Kidney (tissue), 14 donors: Measurements from ENCODE around the gene GNGT2. TPM values are rescaled to one million over a fixed set of nuclear protein-coding genes. Genes with fewer than 3 reads are reported as not detected.

Experiments used
- DNase-seq, 5 donors: peaks; one replicate each; pipeline ENCODE4 v3.0.0-alpha.2; 2013 to 2020
- FAIRE-seq: peaks from 2 replicates; lab custom pipeline; 2012; peaks lifted over from hg19 to GRCh38; lab: Jason Lieb, UNC
- H3K27ac ChIP-seq, 2 donors: one replicate each; pipeline ENCODE4 v1.7.0; 2013; ENCODE audit warnings: low read depth in 2 of 2, low read length in 2 of 2, inconsistent platforms in 1 of 2
- H3K27me3 ChIP-seq: one replicate; pipeline ENCODE4 v1.7.1; 2013; ENCODE audit warnings: low read length, inconsistent platforms; ENCODE audit not compliant: control insufficient read depth, insufficient read depth
- H3K36me3 ChIP-seq, 3 donors: one replicate each; pipeline versions ENCODE4 v1.7.0 to v1.7.1; 2013; ENCODE audit warnings: low read length in 3 of 3, control low read depth in 1 of 3, inconsistent platforms in 1 of 3; ENCODE audit not compliant: insufficient read depth in 3 of 3, control insufficient read depth in 2 of 3
- H3K4me1 ChIP-seq, 3 donors: one replicate each; pipeline versions ENCODE4 v1.7.0 to v1.7.1; 2013; ENCODE audit warnings: low read length in 3 of 3, inconsistent platforms in 1 of 3, low read depth in 1 of 3; ENCODE audit not compliant: control insufficient read depth in 2 of 3, insufficient read depth in 2 of 3
- H3K4me3 ChIP-seq, 3 donors: one replicate each; pipeline versions ENCODE4 v1.7.0 to v1.8.1; 2013; ENCODE audit warnings: low read length in 3 of 3, control low read depth in 1 of 3, inconsistent platforms in 1 of 3
- H3K9ac ChIP-seq, 3 donors: one replicate each; pipeline versions ENCODE4 v1.7.0 to v1.7.1; 2013; ENCODE audit warnings: low read length in 3 of 3, control low read depth in 1 of 3, inconsistent platforms in 1 of 3
- H3K9me3 ChIP-seq, 3 donors: one replicate each; pipeline versions ENCODE4 v1.7.0 to v1.7.1; 2013; ENCODE audit warnings: low read length in 3 of 3, control low read depth in 1 of 3, inconsistent platforms in 1 of 3; ENCODE audit not compliant: control insufficient read depth in 2 of 3, insufficient read depth in 1 of 3
- CTCF ChIP-seq: IDR thresholded peaks from 3 replicates; pipeline ENCODE4 v1.5.1; 2012; ENCODE audit warnings: mild to moderate bottlenecking, moderate library complexity, borderline replicate concordance; ENCODE audit not compliant: insufficient read depth; ENCODE audit errors: extremely low read depth
- intact Hi-C: fragments of 100-400 bp; cut with DNase I; formaldehyde crosslinking; loops from one replicate; pipeline ENCODE4 v1.11.1; 2022
- polyA plus RNA-seq: library from polyadenylated mRNA; stranded (reverse); fragments of 350-450 nt; fragmentation: Illumina TruSeq; extraction: RNeasy Lipid Tissue Mini Kit (QIAGEN cat#74804); gene quantifications from one replicate; pipeline ENCODE4 v1.2.3, GENCODE V29; 2014; ENCODE audit warnings: low read depth, low replicate concordance; ENCODE audit not compliant: insufficient read depth
- total RNA-seq: library from RNA; stranded (reverse); fragmentation: NEBNext Ultra II Directional; extraction: Animal tissue kit (Norgen Biotek cat#: 25700); gene quantifications from one replicate; pipeline ENCODE4 v1.2.1, GENCODE V29; 2021
- donor health status: control.
- donor health status: control.
- donor health status: control.
- donor health status: control.
- donor health status: control.
- donor health status: DM: yes; HTN: yes; CAD: no.
- donor health status: Normal renal cell carcinoma (clear cell type).

GNGT2 gene
- total and polyA plus RNA-seq, 2 donors from 2014 or later, result 4.7 to 8.3 TPM

- Histone ChIP-seq H3K9ac (no peak overlapping the region), H3K27ac (no peak overlapping the region), H3K4me1 (no peaks in the 10 kb centered on the region), H3K36me3 (no peaks in the 10 kb centered on the region), H3K9me3 (no peaks in the 10 kb centered on the region), H3K4me3 (no peak overlapping the region), H3K27me3 (no peaks in the 10 kb centered on the region)
- FAIRE-seq, result no peak
- TF ChIP-seq CTCF, result no peak
- intact Hi-C loops, result no loop called here
- no peak for DNase-seq
Observed at GRCh38 chr17:49156256-49156655, 54.1 kb downstream of the GNGT2 start.

Other genes with a start within 250 kb of the GNGT2 start
- gene GIP, start 242.0 kb downstream of the GNGT2 start, total RNA-seq, result not detected
- not detected for gene GIP, start 242.0 kb downstream of the GNGT2 start, polyA plus RNA-seq
- 1.3 TPM for gene IGF2BP1, start 213.2 kb downstream of the GNGT2 start, total RNA-seq
- gene IGF2BP1, start 213.2 kb downstream of the GNGT2 start, polyA plus RNA-seq, result 1.5 TPM
- gene B4GALNT2, start 77.8 kb downstream of the GNGT2 start, total RNA-seq, result 4.3 TPM
- gene B4GALNT2, start 77.8 kb downstream of the GNGT2 start, polyA plus RNA-seq, result 1.3 TPM
- 18.3 TPM for gene ABI3, start 133 bp upstream of the GNGT2 start, total RNA-seq
- 17.1 TPM for gene ABI3, start 133 bp upstream of the GNGT2 start, polyA plus RNA-seq
- gene PHOSPHO1, start 20.2 kb upstream of the GNGT2 start, total RNA-seq, result 0.22 TPM
- gene PHOSPHO1, start 20.2 kb upstream of the GNGT2 start, polyA plus RNA-seq, result 1.5 TPM
- gene ZNF652, start 151.7 kb upstream of the GNGT2 start, total RNA-seq, result 49.0 TPM
- 30.1 TPM for gene ZNF652, start 151.7 kb upstream of the GNGT2 start, polyA plus RNA-seq
- 161 TPM for gene PHB1, start 204.3 kb upstream of the GNGT2 start, total RNA-seq
- gene PHB1, start 204.3 kb upstream of the GNGT2 start, polyA plus RNA-seq, result 469 TPM